Measurements from ENCODE around the gene PNMA8A.

DNA sequence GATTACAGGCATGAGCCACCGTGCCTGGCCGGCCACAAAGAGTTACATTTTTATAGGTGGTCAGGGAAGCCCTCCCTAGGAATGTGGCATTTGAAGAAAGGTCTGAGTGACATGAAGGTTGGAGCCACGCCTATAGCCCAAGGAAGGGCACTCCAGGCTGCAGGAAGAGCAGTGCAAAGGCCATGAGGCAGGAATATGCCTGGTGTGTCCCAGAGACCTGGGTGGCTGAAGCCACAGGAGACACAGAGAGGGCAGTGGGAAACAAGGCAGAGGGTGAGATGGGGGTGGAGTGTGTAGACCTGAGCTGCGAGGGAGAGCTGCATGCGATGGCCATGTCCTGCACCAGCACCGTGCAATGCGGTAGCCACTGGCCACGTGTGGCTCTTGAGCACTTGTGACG, 19.4 kb upstream of the PNMA8A start:
- TF ChIP-seq, protein P1, sequence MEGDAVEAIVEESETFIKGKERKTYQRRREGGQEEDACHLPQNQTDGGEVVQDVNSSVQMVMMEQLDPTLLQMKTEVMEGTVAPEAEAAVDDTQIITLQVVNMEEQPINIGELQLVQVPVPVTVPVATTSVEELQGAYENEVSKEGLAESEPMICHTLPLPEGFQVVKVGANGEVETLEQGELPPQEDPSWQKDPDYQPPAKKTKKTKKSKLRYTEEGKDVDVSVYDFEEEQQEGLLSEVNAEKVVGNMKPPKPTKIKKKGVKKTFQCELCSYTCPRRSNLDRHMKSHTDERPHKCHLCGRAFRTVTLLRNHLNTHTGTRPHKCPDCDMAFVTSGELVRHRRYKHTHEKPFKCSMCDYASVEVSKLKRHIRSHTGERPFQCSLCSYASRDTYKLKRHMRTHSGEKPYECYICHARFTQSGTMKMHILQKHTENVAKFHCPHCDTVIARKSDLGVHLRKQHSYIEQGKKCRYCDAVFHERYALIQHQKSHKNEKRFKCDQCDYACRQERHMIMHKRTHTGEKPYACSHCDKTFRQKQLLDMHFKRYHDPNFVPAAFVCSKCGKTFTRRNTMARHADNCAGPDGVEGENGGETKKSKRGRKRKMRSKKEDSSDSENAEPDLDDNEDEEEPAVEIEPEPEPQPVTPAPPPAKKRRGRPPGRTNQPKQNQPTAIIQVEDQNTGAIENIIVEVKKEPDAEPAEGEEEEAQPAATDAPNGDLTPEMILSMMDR (IDR thresholded peaks at IDR 0.05; ENCODE audit: poor library complexity, severe bottlenecking) = no peak
- TF ChIP-seq POLR2AphosphoS5 (IDR thresholded peaks at IDR 0.05) = no peak

Data from neural cell (in vitro differentiated cells).